Activated CD8-positive, alpha-beta T cell treated with anti-CD3 and anti-CD28 coated beads, Interleukin-2, amount 10 ng/mL, durations not matched to agents 7 days and 5 days (primary cell): Measurements from ENCODE around the gene PTPRU. TPM values are rescaled to one million over a fixed set of nuclear protein-coding genes. Genes with fewer than 3 reads are reported as not detected.

ENCODE experiments used
- ATAC-seq: fragments of 150-1000 bp; cut with Tn5 transposase; one replicate; pipeline ENCODE4 v1.10.0; 2021; ENCODE audit warnings: moderate library complexity
- CTCF ChIA-PET: fragments of 350-600 bp; sonication (Branson Sonifier 250); formaldehyde crosslinking; loops from one replicate; lab custom pipeline; 2021; ENCODE audit warnings: antibody characterized with exemption; lab: Charles Lee
- POLR2A ChIA-PET: fragments of 350-600 bp; sonication (Branson Sonifier 250); formaldehyde crosslinking; loops from one replicate; lab custom pipeline; 2021; ENCODE audit warnings: antibody characterized with exemption; lab: Charles Lee
- DNase-seq: peaks from one replicate; pipeline ENCODE4 v3.0.0-alpha.2; 2020
- H3K27ac Mint-ChIP-seq: one replicate; pipeline ENCODE4 v1.8.0; 2021; ENCODE audit warnings: mild to moderate bottlenecking, mixed read lengths
- H3K27me3 Mint-ChIP-seq: one replicate; pipeline ENCODE4 v1.8.0; 2021; ENCODE audit warnings: low read depth, mixed read lengths
- H3K36me3 Mint-ChIP-seq: one replicate; pipeline ENCODE4 v1.8.0; 2021; ENCODE audit warnings: low read depth, mixed read lengths
- H3K4me1 Mint-ChIP-seq: one replicate; pipeline ENCODE4 v1.8.0; 2021; ENCODE audit warnings: low read depth, mixed read lengths
- H3K4me3 Mint-ChIP-seq: one replicate; pipeline ENCODE4 v1.8.0; 2021; ENCODE audit warnings: mild to moderate bottlenecking, mixed read lengths
- H3K9me3 Mint-ChIP-seq: one replicate; pipeline ENCODE4 v1.8.0; 2022; ENCODE audit warnings: mixed read lengths; ENCODE audit not compliant: insufficient read depth
- total RNA-seq, 2 experiments: library from RNA; stranded (reverse); gene quantifications; one replicate each; pipeline ENCODE4 v1.2.3, GENCODE V29; 2021

The PTPRU gene
- total RNA-seq = under 1 TPM in 1 of 2 experiments, not detected in 1; 0.13 TPM

GRCh38 chr1:29235955-29236711, at the start of gene PTPRU:
Gene PTPRU (plus strand): TSS chr1:29236522. CDS start chr1:29236645, 123 bp downstream.
- no peaks in the 10 kb centered on the region for H3K36me3 Mint-ChIP-seq
- CTCF ChIA-PET = interaction anchor here (0.9 to 1.4 kb wide), 5 partner anchors 16 to 1471 kb away, joined by 3 to 8 read pairs (median 3); no protein-coding TSS in a partner anchor

GRCh38 chr1:29186707-29187106, 49.6 kb upstream of the PTPRU start:
- Mint-ChIP-seq H3K4me1 (peaks cover 16% of the 10 kb centered on the region), H3K27me3 (no peaks in the 10 kb centered on the region), H3K4me3 (no peak overlapping the region), H3K9me3 (no peaks in the 10 kb centered on the region), H3K27ac (no peak overlapping the region), H3K36me3 (no peaks in the 10 kb centered on the region)
- DNase-seq (no peak), ATAC-seq (no peak)
- POLR2A ChIA-PET = interaction anchor here (0.9 kb wide), 1 partner anchor 11 kb away, joined by 4 read pairs; no protein-coding TSS in a partner anchor
- CTCF ChIA-PET = interaction anchor here (3.5 to 4.3 kb wide), 2 partner anchors 11 to 16 kb away, joined by 16 to 23 read pairs; no protein-coding TSS in a partner anchor

More at GRCh38 chr1:29235955-29236711, at the start of gene PTPRU:
- peaks cover 24% of the 10 kb centered on the region for H3K4me1 Mint-ChIP-seq
- no peak within 1 kb of the TSS for H3K27ac Mint-ChIP-seq
- DNase-seq (peak; percentile 81), ATAC-seq (peak; percentile 90)
- H3K27me3 Mint-ChIP-seq = peaks cover 54% of the 10 kb centered on the region
- no peaks in the 10 kb centered on the region for H3K9me3 Mint-ChIP-seq
- peak within 1 kb of the TSS; percentile 38 for H3K4me3 Mint-ChIP-seq
- POLR2A ChIA-PET = no interaction called here

- ChIA-PET CTCF (interaction anchor here (0.6 to 1.0 kb wide), 3 partner anchors 12 to 1078 kb away, joined by 3 to 4 read pairs (median 3); no protein-coding TSS in a partner anchor), POLR2A (no interaction called here)
- Mint-ChIP-seq H3K27ac (no peak overlapping the region), H3K9me3 (no peaks in the 10 kb centered on the region), H3K27me3 (no peaks in the 10 kb centered on the region), H3K4me3 (no peak overlapping the region), H3K4me1 (peaks cover 1% of the 10 kb centered on the region), H3K36me3 (peaks cover 2% of the 10 kb centered on the region)
- ATAC-seq (no peak), DNase-seq (no peak)
These were observed 45.6 kb upstream of the PTPRU start for GRCh38 chr1:29190718-29191117.

GRCh38 chr1:29193879-29194455, 42.4 kb upstream of the PTPRU start:
- DNase-seq = no peak
- no peak for ATAC-seq
- Mint-ChIP-seq H3K36me3 (peaks cover 2% of the 10 kb centered on the region), H3K27me3 (no peaks in the 10 kb centered on the region), H3K4me1 (peaks cover 9% of the 10 kb centered on the region), H3K27ac (no peak overlapping the region), H3K9me3 (no peaks in the 10 kb centered on the region), H3K4me3 (no peak overlapping the region)
- ChIA-PET POLR2A (interaction anchor here (1.4 kb wide), 1 partner anchor 13 kb away, joined by 8 read pairs; the partner anchor contains the start of gene SRSF4), CTCF (interaction anchor here (0.6 to 2.3 kb wide), 5 partner anchors 9 to 312 kb away, joined by 3 to 7 read pairs (median 3); partner anchors contain the start of gene SRSF4)

GRCh38 chr1:29195881-29196291, 40.4 kb upstream of the PTPRU start:
- H3K27me3 Mint-ChIP-seq = no peaks in the 10 kb centered on the region
- ChIA-PET POLR2A (interaction anchor here (2.5 kb wide), 1 partner anchor 15 kb away, joined by 16 read pairs; the partner anchor contains the start of gene SRSF4), CTCF (interaction anchor here (1.4 to 2.7 kb wide), 4 partner anchors 10 to 314 kb away, joined by 3 to 49 read pairs (median 12); partner anchors contain the start of gene SRSF4)
- H3K27ac Mint-ChIP-seq = no peak overlapping the region
- H3K9me3 Mint-ChIP-seq = no peaks in the 10 kb centered on the region
- H3K4me1 Mint-ChIP-seq = peaks cover 9% of the 10 kb centered on the region
- no peak for ATAC-seq
- H3K4me3 Mint-ChIP-seq = no peak overlapping the region
- no peak for DNase-seq
- peaks cover 7% of the 10 kb centered on the region for H3K36me3 Mint-ChIP-seq

- ATAC-seq (no peak), DNase-seq (no peak)
- POLR2A ChIA-PET = interaction anchor here (0.7 to 2.5 kb wide), 2 partner anchors 16 to 307 kb away, joined by 4 to 16 read pairs; partner anchors contain the start of gene SRSF4
- Mint-ChIP-seq H3K27me3 (no peaks in the 10 kb centered on the region), H3K36me3 (peaks cover 9% of the 10 kb centered on the region), H3K27ac (no peak overlapping the region), H3K4me3 (no peak overlapping the region), H3K4me1 (peaks cover 20% of the 10 kb centered on the region), H3K9me3 (no peaks in the 10 kb centered on the region)
- CTCF ChIA-PET = interaction anchor here (0.9 to 3.8 kb wide), 23 partner anchors 12 to 422 kb away, joined by 3 to 49 read pairs (median 5); partner anchors contain the start of genes SRSF4 and TMEM200B
These were observed 39.3 kb upstream of the PTPRU start for GRCh38 chr1:29196863-29197589.

GRCh38 chr1:29197590-29197924, 38.8 kb upstream of the PTPRU start:
- Mint-ChIP-seq H3K4me3 (no peak overlapping the region), H3K36me3 (peaks cover 11% of the 10 kb centered on the region), H3K4me1 (peaks cover 25% of the 10 kb centered on the region), H3K27me3 (no peaks in the 10 kb centered on the region), H3K27ac (no peak overlapping the region), H3K9me3 (no peaks in the 10 kb centered on the region)
- ChIA-PET POLR2A (interaction anchor here (0.9 to 2.5 kb wide), 2 partner anchors 11 to 16 kb away, joined by 4 to 16 read pairs; partner anchors contain the start of gene SRSF4), CTCF (interaction anchor here (0.9 to 3.8 kb wide), 23 partner anchors 12 to 423 kb away, joined by 3 to 49 read pairs (median 5); partner anchors contain the start of genes SRSF4 and TMEM200B)
- DNase-seq (peak; percentile 64), ATAC-seq (peak; percentile 90)

- Mint-ChIP-seq H3K9me3 (no peaks in the 10 kb centered on the region), H3K4me3 (no peak overlapping the region), H3K27me3 (no peaks in the 10 kb centered on the region), H3K4me1 (peaks cover 28% of the 10 kb centered on the region), H3K36me3 (peaks cover 11% of the 10 kb centered on the region), H3K27ac (no peak overlapping the region)
- DNase-seq (no peak), ATAC-seq (no peak)
- ChIA-PET POLR2A (interaction anchor here (0.9 to 2.5 kb wide), 2 partner anchors 11 to 17 kb away, joined by 4 to 16 read pairs; partner anchors contain the start of gene SRSF4), CTCF (interaction anchor here (0.9 to 3.8 kb wide), 23 partner anchors 13 to 423 kb away, joined by 3 to 49 read pairs (median 5); partner anchors contain the start of genes SRSF4 and TMEM200B)
These were observed 38.3 kb upstream of the PTPRU start for GRCh38 chr1:29197993-29198392.

- CTCF ChIA-PET = interaction anchor here (0.8 to 5.5 kb wide), 20 partner anchors 9 to 416 kb away, joined by 3 to 110 read pairs (median 12); partner anchors contain the start of genes EPB41, SRSF4 and TMEM200B
- ATAC-seq (no peak), DNase-seq (no peak)
- peaks cover 23% of the 10 kb centered on the region for H3K4me1 Mint-ChIP-seq
- POLR2A ChIA-PET = interaction anchor here (0.9 to 4.0 kb wide), 2 partner anchors 19 to 426 kb away, joined by 3 to 27 read pairs; partner anchors contain the start of gene SRSF4
- H3K27me3 Mint-ChIP-seq = no peaks in the 10 kb centered on the region
- H3K27ac Mint-ChIP-seq = peak overlapping the region; percentile 33
- no peaks in the 10 kb centered on the region for H3K9me3 Mint-ChIP-seq
- peaks cover 12% of the 10 kb centered on the region for H3K36me3 Mint-ChIP-seq
- no peak overlapping the region for H3K4me3 Mint-ChIP-seq
These were observed 35.3 kb upstream of the PTPRU start for GRCh38 chr1:29200906-29201594.

- H3K27ac Mint-ChIP-seq = peak overlapping the region; percentile 10
- POLR2A ChIA-PET = interaction anchor here (0.9 to 4.0 kb wide), 3 partner anchors 20 to 427 kb away, joined by 3 to 27 read pairs (median 3); partner anchors contain the start of gene SRSF4
These were observed 34.7 kb upstream of the PTPRU start for GRCh38 chr1:29201595-29202051.

More at GRCh38 chr1:29201595-29202051, 34.7 kb upstream of the PTPRU start:
- DNase-seq = peak; percentile 24
- peaks cover 23% of the 10 kb centered on the region for H3K4me1 Mint-ChIP-seq
- ATAC-seq = no peak
- H3K36me3 Mint-ChIP-seq = peaks cover 12% of the 10 kb centered on the region
- H3K9me3 Mint-ChIP-seq = no peaks in the 10 kb centered on the region
- H3K27me3 Mint-ChIP-seq = no peaks in the 10 kb centered on the region
- CTCF ChIA-PET = interaction anchor here (0.8 to 5.5 kb wide), 35 partner anchors 10 to 465 kb away, joined by 3 to 110 read pairs (median 7); partner anchors contain the start of genes EPB41, SRSF4, TMEM200B and YTHDF2
- H3K4me3 Mint-ChIP-seq = no peak overlapping the region
